ENCODE results near the gene CALHM6. TPM values are rescaled to one million over a fixed set of nuclear protein-coding genes. Genes with fewer than 3 reads are reported as not detected.

Gene CALHM6
- total and polyA plus RNA-seq, 2 donors (not counting 1 experiment from before 2014, with no cell fraction given): 30.6 to 68.4 TPM

- peak within 1 kb of the TSS; percentile 43 for H2AFZ ChIP-seq (ENCODE audit: insufficient read depth, low read depth, low read length, poor library complexity, severe bottlenecking)
- no peak for ATAC-seq (ENCODE audit: low read depth)
- H3K9ac ChIP-seq (ENCODE audit: low read length): no peak within 1 kb of the TSS
- 89% methylated on average over 8 of the region's 10 CpGs for WGBS (ENCODE audit: insufficient coverage)
- Mint-ChIP-seq H3K9me3 (ENCODE audit: insufficient read depth) (peaks cover 9% of the 10 kb centered on the region), H3K27me3 (no peaks in the 10 kb centered on the region), H3K27ac (no peak within 1 kb of the TSS), H3K4me1 (peaks cover 18% of the 10 kb centered on the region), H3K4me3 (no peak within 1 kb of the TSS)
- peak within 1 kb of the TSS in 1 of 2 donors; percentile 5 for H3K27ac ChIP-seq (ENCODE audit: low read length in 2 of 2)
- peaks cover 5 to 6% of the 10 kb centered on the region in 2 donors for H3K4me1 ChIP-seq (ENCODE audit: control insufficient read depth in 2 of 2, insufficient read depth in 2 of 2, low read length in 2 of 2)
- H3K36me3 ChIP-seq (replicated peaks in 1 of 2; ENCODE audit: control extremely low read depth in 1 of 2, control insufficient read depth in 1 of 2, extremely low read depth in 1 of 2, insufficient read depth in 2 of 2, low read length in 1 of 2): no peaks in the 10 kb centered on the region
- POLR2A ChIA-PET: no interaction called here
- peaks cover 0 to 4% (median 0%) of the 10 kb centered on the region in 3 donors for H3K9me3 ChIP-seq (ENCODE audit: control extremely low read depth in 1 of 3, control insufficient read depth in 2 of 3, insufficient read depth in 1 of 3, low read length in 2 of 3)
- intact Hi-C loops (cut with micrococcal nuclease): no loop called here
- CTCF ChIA-PET: interaction anchor here (1.0 to 4.5 kb wide), 5 partner anchors 21 to 224 kb away, joined by 3 to 21 read pairs (median 4); no protein-coding TSS in a partner anchor
- H3K79me2 ChIP-seq (ENCODE audit: control insufficient read depth, insufficient read depth, low read length): no peaks in the 10 kb centered on the region
- no peak for TF ChIP-seq EZH2 (IDR thresholded peaks at IDR 0.05; ENCODE audit: borderline replicate concordance, insufficient read depth, low read depth, low read length, poor library complexity, severe bottlenecking)
- TF ChIP-seq CTCF (IDR thresholded peaks at IDR 0.05): no peak
- H4K20me1 ChIP-seq (ENCODE audit: control insufficient read depth, insufficient read depth, low read length, poor library complexity, severe bottlenecking): no peaks in the 10 kb centered on the region
- H3K4me2 ChIP-seq (replicated peaks; ENCODE audit: low read depth, low read length, poor library complexity, severe bottlenecking): peak within 1 kb of the TSS; percentile 4
- no peak for DNase-seq
- H3K4me3 ChIP-seq (ENCODE audit: control extremely low read depth in 1 of 5, extremely low read depth in 1 of 5, insufficient read depth in 1 of 5, low read depth in 2 of 5, low read length in 4 of 5): no peak within 1 kb of the TSS
- H3K27me3 ChIP-seq (replicated peaks in 1 of 4; ENCODE audit: control extremely low read depth in 1 of 4, control insufficient read depth in 3 of 4, insufficient read depth in 4 of 4, low read length in 3 of 4): no peaks in the 10 kb centered on the region
Observed at GRCh38 chr6:116511424-116512110, 50.4 kb downstream of the CALHM6 start, which contains the start of gene CALHM5. Gene CALHM5, plus strand, starts transcription at chr6:116511639. Its CDS starts 58 bp downstream, at chr6:116511697.

GRCh38 chr6:116512111-116512559 is 51.0 kb downstream of the CALHM6 start:
- intact Hi-C loops (cut with micrococcal nuclease): no loop called here
- H3K4me3 Mint-ChIP-seq: no peak overlapping the region
- peaks cover 0 to 4% (median 0%) of the 10 kb centered on the region in 3 donors for H3K9me3 ChIP-seq (ENCODE audit: control extremely low read depth in 1 of 3, control insufficient read depth in 2 of 3, insufficient read depth in 1 of 3, low read length in 2 of 3)
- DNase-seq: no peak
- peaks cover 18% of the 10 kb centered on the region for H3K4me1 Mint-ChIP-seq
- H3K4me2 ChIP-seq (replicated peaks; ENCODE audit: low read depth, low read length, poor library complexity, severe bottlenecking): peak overlapping the region; percentile 4
- peak overlapping the region in 1 of 2 donors; percentile 5 for H3K27ac ChIP-seq (ENCODE audit: low read length in 2 of 2)
- H3K9ac ChIP-seq (ENCODE audit: low read length): no peak overlapping the region
- ChIA-PET POLR2A (no interaction called here), CTCF (interaction anchor here (1.0 to 4.5 kb wide), 5 partner anchors 20 to 224 kb away, joined by 3 to 21 read pairs (median 4); no protein-coding TSS in a partner anchor)
- H3K4me1 ChIP-seq (ENCODE audit: control insufficient read depth in 2 of 2, insufficient read depth in 2 of 2, low read length in 2 of 2): peaks cover 5 to 6% of the 10 kb centered on the region in 2 donors
- 45% methylated on average over 3 of the region's 4 CpGs for WGBS (ENCODE audit: insufficient coverage)
- H3K79me2 ChIP-seq (ENCODE audit: control insufficient read depth, insufficient read depth, low read length): no peaks in the 10 kb centered on the region
- no peak overlapping the region for H3K4me3 ChIP-seq (ENCODE audit: control extremely low read depth in 1 of 5, extremely low read depth in 1 of 5, insufficient read depth in 1 of 5, low read depth in 2 of 5, low read length in 4 of 5)
- peak overlapping the region; percentile 43 for H2AFZ ChIP-seq (ENCODE audit: insufficient read depth, low read depth, low read length, poor library complexity, severe bottlenecking)
- H3K27me3 ChIP-seq (replicated peaks in 1 of 4; ENCODE audit: control extremely low read depth in 1 of 4, control insufficient read depth in 3 of 4, insufficient read depth in 4 of 4, low read length in 3 of 4): no peaks in the 10 kb centered on the region
- H3K36me3 ChIP-seq (replicated peaks in 1 of 2; ENCODE audit: control extremely low read depth in 1 of 2, control insufficient read depth in 1 of 2, extremely low read depth in 1 of 2, insufficient read depth in 2 of 2, low read length in 1 of 2): no peaks in the 10 kb centered on the region
- H3K27me3 Mint-ChIP-seq: no peaks in the 10 kb centered on the region
- H3K9me3 Mint-ChIP-seq (ENCODE audit: insufficient read depth): peaks cover 9% of the 10 kb centered on the region
- no peak overlapping the region for H3K27ac Mint-ChIP-seq
- H4K20me1 ChIP-seq (ENCODE audit: control insufficient read depth, insufficient read depth, low read length, poor library complexity, severe bottlenecking): no peaks in the 10 kb centered on the region
- no peak for TF ChIP-seq EZH2 (IDR thresholded peaks at IDR 0.05; ENCODE audit: borderline replicate concordance, insufficient read depth, low read depth, low read length, poor library complexity, severe bottlenecking)
- no peak for TF ChIP-seq CTCF (IDR thresholded peaks at IDR 0.05)
- no peak for ATAC-seq (ENCODE audit: low read depth)
